BLaER1 (cell line): Measurements from ENCODE around the gene ENDOU.
A peak's percentile ranks its signal among the peaks of the same experiment; 100 is the strongest.

Experiments
- H3K27ac ChIP-seq: shearing (Covaris generic); formaldehyde crosslinking; 2 replicates; pipeline ENCODE4 v1.8.1; 2022
- H3K27me3 ChIP-seq: shearing (Covaris generic); formaldehyde crosslinking; 2 replicates; pipeline ENCODE4 v1.8.1; 2022
- H3K36me3 ChIP-seq: shearing (Covaris generic); formaldehyde crosslinking; 2 replicates; pipeline ENCODE4 v1.8.1; 2022
- H3K4me1 ChIP-seq: shearing (Covaris generic); formaldehyde crosslinking; 2 replicates; pipeline ENCODE4 v1.8.1; 2022
- H3K4me2 ChIP-seq: shearing (Covaris generic); formaldehyde crosslinking; 2 replicates; pipeline ENCODE4 v1.8.1; 2022
- H3K4me3 ChIP-seq: shearing (Covaris generic); formaldehyde crosslinking; 2 replicates; pipeline ENCODE4 v1.8.1; 2022
- H3K9ac ChIP-seq: shearing (Covaris generic); formaldehyde crosslinking; 2 replicates; pipeline ENCODE4 v1.8.1; 2022
- H3K9me3 ChIP-seq: shearing (Covaris generic); formaldehyde crosslinking; 2 replicates; pipeline ENCODE4 v1.8.1; 2022
- H4K20me1 ChIP-seq: shearing (Covaris generic); formaldehyde crosslinking; 2 replicates; pipeline ENCODE4 v1.8.1; 2022
- Cebpa-rat ChIP-seq: shearing (Covaris generic); IDR thresholded peaks from 2 replicates; pipeline ENCODE4 v1.8.1; 2022

Gene ENDOU

GRCh38 chr12:47722941-47723631, 2.2 kb downstream of the ENDOU start:
- H4K20me1 ChIP-seq, result no peaks in the 10 kb centered on the region
- H3K27ac ChIP-seq, result no peak overlapping the region
- no peaks in the 10 kb centered on the region for H3K9me3 ChIP-seq
- H3K4me3 ChIP-seq, result no peak overlapping the region
- TF ChIP-seq Cebpa-rat, result no peak
- H3K9ac ChIP-seq, result no peak overlapping the region
- peaks cover 55% of the 10 kb centered on the region for H3K4me1 ChIP-seq
- H3K27me3 ChIP-seq, result no peaks in the 10 kb centered on the region
- no peaks in the 10 kb centered on the region for H3K36me3 ChIP-seq
- H3K4me2 ChIP-seq, result peak overlapping the region; percentile 57; the same call in 1 of the 2 replicates

DNA sequence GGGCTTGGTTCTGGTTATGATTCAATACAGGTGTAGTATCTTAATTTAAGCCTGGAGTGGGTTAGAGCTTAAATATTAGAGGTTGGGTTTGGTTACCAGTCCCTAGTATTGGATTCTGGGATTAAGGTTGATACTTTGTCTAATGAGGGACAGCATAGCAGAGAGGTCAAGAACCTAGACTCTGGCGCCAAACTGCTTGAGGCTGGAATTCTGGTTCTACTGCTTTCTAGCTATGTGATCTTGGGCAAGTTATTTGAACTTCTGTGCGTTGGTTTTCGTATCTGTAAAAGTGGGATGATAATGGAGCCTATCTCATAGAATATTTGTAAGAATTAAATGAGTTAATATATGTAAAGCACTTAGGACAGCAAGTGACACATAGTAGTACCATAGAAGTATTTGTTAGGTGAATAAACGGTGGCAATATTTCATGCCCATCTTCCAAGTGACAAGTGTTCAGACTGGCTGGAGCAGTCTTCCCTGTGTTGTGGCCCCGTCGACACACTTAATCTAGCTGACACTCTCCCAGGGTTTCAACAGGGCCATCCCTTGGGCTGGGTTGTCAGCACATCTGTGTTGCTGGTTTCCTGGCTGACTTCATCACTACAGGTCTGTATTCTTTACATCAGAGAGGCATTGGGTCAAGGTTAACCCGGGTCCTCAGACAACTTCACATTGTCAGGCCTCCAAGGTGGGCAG, 3.0 kb downstream of the ENDOU start:
- H3K4me3 ChIP-seq, result no peak overlapping the region
- H4K20me1 ChIP-seq, result no peaks in the 10 kb centered on the region
- H3K4me2 ChIP-seq, result peak overlapping the region; percentile 57
- no peak for TF ChIP-seq Cebpa-rat
- H3K4me1 ChIP-seq, result peaks cover 61% of the 10 kb centered on the region
- no peaks in the 10 kb centered on the region for H3K27me3 ChIP-seq
- H3K9me3 ChIP-seq, result no peaks in the 10 kb centered on the region
- no peak overlapping the region for H3K27ac ChIP-seq
- H3K36me3 ChIP-seq, result no peaks in the 10 kb centered on the region
- no peak overlapping the region for H3K9ac ChIP-seq

DNA sequence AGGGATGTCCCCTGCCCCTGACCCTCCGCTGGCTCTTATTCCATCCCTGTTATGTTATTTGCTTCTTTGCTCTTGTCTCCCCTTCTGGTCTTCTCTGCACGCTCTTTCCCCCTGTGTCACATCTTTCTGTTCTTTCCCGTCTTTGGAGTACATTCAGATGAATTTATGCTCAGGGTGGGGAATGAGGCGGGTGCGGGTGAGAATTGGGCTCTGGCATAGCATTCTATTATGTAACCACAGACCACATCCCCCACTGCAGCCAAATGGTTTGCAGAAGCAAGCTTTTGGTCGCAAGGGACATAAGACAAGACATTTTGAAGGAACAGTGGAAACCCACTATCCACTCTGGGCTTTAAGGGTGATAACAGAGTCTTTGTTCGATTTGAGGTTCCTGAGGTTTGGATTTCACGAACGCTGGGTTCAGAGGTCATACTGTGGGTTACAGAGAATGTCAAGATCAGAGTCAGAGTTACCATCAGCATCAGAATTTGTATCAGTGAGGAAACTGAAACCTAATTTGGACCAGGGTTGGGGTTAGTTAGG, 3.8 kb downstream of the ENDOU start:
- Histone ChIP-seq H3K27me3 (no peaks in the 10 kb centered on the region), H3K4me2 (peak overlapping the region; percentile 57), H4K20me1 (no peaks in the 10 kb centered on the region), H3K9ac (no peak overlapping the region), H3K36me3 (no peaks in the 10 kb centered on the region), H3K9me3 (no peaks in the 10 kb centered on the region), H3K4me1 (peaks cover 61% of the 10 kb centered on the region), H3K27ac (no peak overlapping the region), H3K4me3 (no peak overlapping the region)
- TF ChIP-seq Cebpa-rat, result no peak; the same call in 1 of the 2 replicates

DNA sequence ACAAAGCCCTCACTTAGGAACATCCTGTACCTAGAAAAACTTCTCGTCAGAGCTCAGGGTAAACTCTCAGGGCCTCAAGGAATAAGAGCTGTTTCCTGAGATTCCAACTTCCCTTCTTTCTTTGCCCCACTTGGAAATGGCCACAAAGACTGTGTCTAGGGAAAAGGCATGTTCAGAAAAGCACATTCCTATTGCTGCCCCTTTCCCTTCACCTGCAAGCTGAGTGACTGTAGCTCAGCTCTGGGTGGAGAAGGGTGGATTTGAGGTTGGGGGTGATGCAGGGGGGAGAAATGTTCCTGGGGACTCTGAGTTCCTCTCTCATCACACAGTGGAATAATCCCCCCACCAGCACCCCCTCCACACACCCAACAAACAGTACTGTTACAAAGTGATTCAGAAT, 6.8 kb downstream of the ENDOU start:
- no peak overlapping the region for H3K27ac ChIP-seq
- no peaks in the 10 kb centered on the region for H3K27me3 ChIP-seq
- no peak for TF ChIP-seq Cebpa-rat
- no peaks in the 10 kb centered on the region for H3K36me3 ChIP-seq
- no peak overlapping the region for H3K4me3 ChIP-seq
- H3K9me3 ChIP-seq, result no peaks in the 10 kb centered on the region
- no peak overlapping the region for H3K9ac ChIP-seq
- no peaks in the 10 kb centered on the region for H4K20me1 ChIP-seq
- H3K4me1 ChIP-seq, result peaks cover 56% of the 10 kb centered on the region
- peak overlapping the region; percentile 80; the same call in 1 of the 2 replicates for H3K4me2 ChIP-seq

DNA sequence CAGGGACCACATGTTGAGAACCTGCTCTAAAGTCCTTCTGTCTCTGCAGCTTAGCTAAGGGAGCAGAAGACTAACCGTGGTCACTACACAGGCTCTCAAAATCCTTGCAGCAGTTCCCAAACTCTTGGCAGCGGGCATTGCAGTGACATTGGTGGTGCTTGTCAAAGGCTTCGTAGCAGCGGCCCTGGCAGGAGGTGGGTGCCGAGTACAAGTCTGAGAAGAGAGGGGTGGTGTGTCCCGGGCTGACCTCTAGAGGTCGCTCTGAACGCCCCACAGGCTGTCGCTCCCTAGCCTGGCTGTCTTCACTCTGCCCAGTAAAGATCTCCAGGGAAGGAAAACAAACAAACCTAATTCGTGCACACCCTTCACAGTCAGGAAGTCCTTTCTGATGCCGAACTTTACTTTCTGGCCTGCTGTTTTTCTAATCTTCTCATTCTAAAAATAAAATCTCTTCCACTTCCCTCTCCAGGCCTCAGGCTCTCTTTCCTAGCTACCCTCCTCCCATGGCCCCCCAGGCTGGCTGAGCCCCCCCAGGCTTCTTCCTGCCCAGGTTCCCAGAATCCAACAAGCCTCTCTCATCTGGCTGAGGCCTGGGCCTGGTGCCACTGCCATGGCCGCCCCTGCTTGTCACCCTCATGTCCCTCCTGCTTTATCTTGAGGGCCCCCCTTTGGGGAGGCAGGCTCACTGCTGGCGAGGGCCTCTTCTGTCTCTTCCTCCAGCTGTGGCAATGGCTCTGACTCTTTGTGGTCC, 7.7 kb downstream of the ENDOU start:
- Histone ChIP-seq H3K4me1 (peaks cover 58% of the 10 kb centered on the region), H3K4me2 (peak overlapping the region; percentile 80), H3K27me3 (no peaks in the 10 kb centered on the region), H3K27ac (peak overlapping the region; percentile 62), H3K9me3 (no peaks in the 10 kb centered on the region), H4K20me1 (no peaks in the 10 kb centered on the region), H3K9ac (peak overlapping the region; percentile 61; the same call in 1 of the 2 replicates), H3K4me3 (no peak overlapping the region), H3K36me3 (no peaks in the 10 kb centered on the region)
- no peak for TF ChIP-seq Cebpa-rat

- peaks cover 53% of the 10 kb centered on the region for H3K4me1 ChIP-seq
- peak overlapping the region; percentile 80 for H3K4me2 ChIP-seq
- no peaks in the 10 kb centered on the region for H3K9me3 ChIP-seq
- H4K20me1 ChIP-seq, result no peaks in the 10 kb centered on the region
- H3K36me3 ChIP-seq, result no peaks in the 10 kb centered on the region
- H3K27me3 ChIP-seq, result no peaks in the 10 kb centered on the region
- peak overlapping the region; percentile 62 for H3K27ac ChIP-seq
- TF ChIP-seq Cebpa-rat, result no peak
- no peak overlapping the region for H3K4me3 ChIP-seq
- peak overlapping the region; percentile 61; the same call in 1 of the 2 replicates for H3K9ac ChIP-seq
Measured at GRCh38 chr12:47717046-47717442, 8.2 kb downstream of the ENDOU start.

GRCh38 chr12:47715877-47716548, 9.3 kb downstream of the ENDOU start:
- Histone ChIP-seq H3K9ac (peak overlapping the region; percentile 35; the same call in 1 of the 2 replicates), H3K4me1 (peaks cover 43% of the 10 kb centered on the region), H3K9me3 (no peaks in the 10 kb centered on the region), H3K27ac (peak overlapping the region; percentile 62; the same call in 1 of the 2 replicates), H3K27me3 (no peaks in the 10 kb centered on the region), H3K36me3 (no peaks in the 10 kb centered on the region), H3K4me2 (peak overlapping the region; percentile 80), H4K20me1 (no peaks in the 10 kb centered on the region), H3K4me3 (no peak overlapping the region)
- TF ChIP-seq Cebpa-rat, result no peak

DNA sequence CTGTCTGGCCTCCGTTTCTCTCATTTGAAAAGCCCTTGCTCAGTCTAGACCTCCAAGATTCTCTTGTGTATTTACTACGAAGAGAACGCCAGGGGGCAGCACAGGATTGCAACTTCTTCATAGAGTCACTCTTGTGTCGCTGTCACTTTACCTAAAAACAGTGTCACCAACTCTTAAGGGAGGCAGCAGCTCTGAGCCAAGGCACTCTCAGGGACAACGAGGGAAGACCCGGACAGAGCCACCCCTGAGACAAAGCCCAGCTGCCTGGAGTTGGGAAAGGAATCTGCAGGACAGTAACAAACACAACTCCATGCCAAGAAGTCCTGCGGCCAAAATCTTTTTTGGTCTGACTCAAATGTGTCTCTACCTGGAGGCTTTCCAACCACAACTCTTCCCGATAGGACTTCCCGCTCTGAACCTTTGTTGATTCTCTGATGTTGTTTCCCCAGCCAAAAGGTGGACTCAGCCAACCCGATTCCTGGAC, 9.9 kb downstream of the ENDOU start:
- no peak overlapping the region for H3K4me3 ChIP-seq
- no peak for TF ChIP-seq Cebpa-rat
- H3K4me1 ChIP-seq, result peaks cover 39% of the 10 kb centered on the region
- H3K9ac ChIP-seq, result no peak overlapping the region
- no peaks in the 10 kb centered on the region for H3K9me3 ChIP-seq
- H3K27ac ChIP-seq, result no peak overlapping the region
- peak overlapping the region; percentile 11; the same call in 1 of the 2 replicates for H3K4me2 ChIP-seq
- H4K20me1 ChIP-seq, result no peaks in the 10 kb centered on the region
- no peaks in the 10 kb centered on the region for H3K27me3 ChIP-seq
- no peaks in the 10 kb centered on the region for H3K36me3 ChIP-seq

DNA sequence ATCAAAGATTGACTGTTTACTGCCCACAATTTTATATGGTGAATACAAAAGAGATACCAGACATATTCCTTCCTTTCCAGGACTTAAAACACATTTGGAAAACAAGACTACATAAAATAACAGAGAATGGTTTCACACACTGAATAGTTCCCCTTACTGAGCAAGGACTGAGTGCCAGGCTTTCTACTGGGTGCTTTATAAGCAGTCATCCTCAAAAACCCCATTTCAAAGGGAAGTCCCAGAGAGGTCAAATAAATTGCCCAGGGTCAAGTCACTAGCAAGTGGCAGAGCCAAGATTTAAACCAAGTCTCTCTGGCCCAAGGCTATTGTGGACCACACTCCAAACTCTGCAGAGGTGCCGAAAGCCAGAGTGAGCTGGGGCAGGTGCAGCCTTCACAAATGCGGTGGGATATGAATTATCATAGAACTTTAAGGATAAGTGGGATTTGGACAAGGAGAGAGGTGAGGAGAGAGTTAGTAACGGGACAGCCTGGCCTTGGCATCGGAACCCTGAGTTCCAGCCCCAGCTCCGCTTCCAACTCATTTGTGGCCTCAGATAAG, 10.4 kb downstream of the ENDOU start:
- H4K20me1 ChIP-seq, result no peaks in the 10 kb centered on the region
- H3K4me1 ChIP-seq, result peaks cover 39% of the 10 kb centered on the region

More for the DNA sequence above, 10.4 kb downstream of the ENDOU start:
- Histone ChIP-seq H3K36me3 (no peaks in the 10 kb centered on the region), H3K9ac (no peak overlapping the region), H3K27ac (no peak overlapping the region), H3K4me3 (no peak overlapping the region), H3K4me2 (no peak overlapping the region), H3K27me3 (no peaks in the 10 kb centered on the region), H3K9me3 (no peaks in the 10 kb centered on the region)
- TF ChIP-seq Cebpa-rat, result no peak
